Activated CD4-positive, alpha-beta memory T cell treated with anti-CD3 and anti-CD28 coated beads, Interleukin-2, amount 10 ng/mL, durations not matched to agents 7 days and 5 days (primary cell): Measurements from ENCODE around the gene WAPL. TPM values are rescaled to one million over a fixed set of nuclear protein-coding genes. Genes with fewer than 3 reads are reported as not detected.
"Not testable (repeated sequence)": the region's sequence is repeated elsewhere in the genome, so short reads cannot be mapped to it uniquely, and the experiment has no call there.

Experiments used
- CTCF ChIA-PET: fragments of 350-600 bp; sonication (Branson Sonifier 250); formaldehyde crosslinking; loops from one replicate; lab custom pipeline; 2021; ENCODE audit warnings: antibody characterized with exemption, inconsistent platforms; lab: Charles Lee
- POLR2A ChIA-PET: fragments of 350-600 bp; sonication (Branson Sonifier 250); formaldehyde crosslinking; loops from one replicate; lab custom pipeline; 2021; ENCODE audit warnings: antibody characterized with exemption; lab: Charles Lee
- DNase-seq: peaks from one replicate; pipeline ENCODE4 v3.0.0-alpha.2; 2020
- H3K27ac Mint-ChIP-seq: one replicate; pipeline ENCODE4 v1.8.0; 2021; ENCODE audit warnings: mild to moderate bottlenecking, mixed read lengths
- H3K27me3 Mint-ChIP-seq: one replicate; pipeline ENCODE4 v1.8.0; 2021; ENCODE audit warnings: mixed read lengths
- H3K36me3 Mint-ChIP-seq: one replicate; pipeline ENCODE4 v1.8.0; 2021; ENCODE audit warnings: low read depth, mixed read lengths
- H3K4me1 Mint-ChIP-seq: one replicate; pipeline ENCODE4 v1.8.0; 2021; ENCODE audit warnings: mixed read lengths
- H3K4me3 Mint-ChIP-seq: one replicate; pipeline ENCODE4 v1.8.0; 2021; ENCODE audit warnings: mild to moderate bottlenecking, mixed read lengths
- H3K9me3 Mint-ChIP-seq: one replicate; pipeline ENCODE4 v1.8.0; 2021; ENCODE audit warnings: mixed read lengths
- total RNA-seq, 2 experiments: library from RNA; stranded (reverse); gene quantifications; one replicate each; pipeline ENCODE4 v1.2.3, GENCODE V29; 2021

The WAPL gene
- total RNA-seq, 2 experiments from 2014 or later = 46.7 to 47.5 TPM

- H3K27me3 Mint-ChIP-seq, H3K9me3 Mint-ChIP-seq: not testable (repeated sequence)
These were observed 16.4 kb upstream of the WAPL start for GRCh38 chr10:86538040-86538439.

GRCh38 chr10:86536294-86536861, 14.8 kb upstream of the WAPL start:
- Mint-ChIP-seq H3K4me1 (peaks cover 21% of the 10 kb centered on the region), H3K36me3 (no peaks in the 10 kb centered on the region), H3K4me3 (peak overlapping the region; percentile 66), H3K27ac (peak overlapping the region; percentile 49), H3K9me3 (peaks cover 2% of the 10 kb centered on the region), H3K27me3 (no peaks in the 10 kb centered on the region)
- ChIA-PET CTCF (interaction anchor here (0.7 to 1.4 kb wide), 2 partner anchors 18 to 136 kb away, joined by 3 to 5 read pairs; no protein-coding TSS in a partner anchor), POLR2A (interaction anchor here (1.5 to 1.9 kb wide), 2 partner anchors 9 to 136 kb away, joined by 3 to 10 read pairs; no protein-coding TSS in a partner anchor)
- DNase-seq = peak; percentile 52

More at GRCh38 chr10:86538040-86538439, 16.4 kb upstream of the WAPL start:
- POLR2A ChIA-PET = interaction anchor here (0.9 kb wide), 1 partner anchor 16 kb away, joined by 3 read pairs; the partner anchor contains the start of gene WAPL
- DNase-seq, H3K36me3 Mint-ChIP-seq, H3K27ac Mint-ChIP-seq, CTCF ChIA-PET, H3K4me3 Mint-ChIP-seq: not testable (repeated sequence)
- peaks cover 21% of the 10 kb centered on the region for H3K4me1 Mint-ChIP-seq

DNA sequence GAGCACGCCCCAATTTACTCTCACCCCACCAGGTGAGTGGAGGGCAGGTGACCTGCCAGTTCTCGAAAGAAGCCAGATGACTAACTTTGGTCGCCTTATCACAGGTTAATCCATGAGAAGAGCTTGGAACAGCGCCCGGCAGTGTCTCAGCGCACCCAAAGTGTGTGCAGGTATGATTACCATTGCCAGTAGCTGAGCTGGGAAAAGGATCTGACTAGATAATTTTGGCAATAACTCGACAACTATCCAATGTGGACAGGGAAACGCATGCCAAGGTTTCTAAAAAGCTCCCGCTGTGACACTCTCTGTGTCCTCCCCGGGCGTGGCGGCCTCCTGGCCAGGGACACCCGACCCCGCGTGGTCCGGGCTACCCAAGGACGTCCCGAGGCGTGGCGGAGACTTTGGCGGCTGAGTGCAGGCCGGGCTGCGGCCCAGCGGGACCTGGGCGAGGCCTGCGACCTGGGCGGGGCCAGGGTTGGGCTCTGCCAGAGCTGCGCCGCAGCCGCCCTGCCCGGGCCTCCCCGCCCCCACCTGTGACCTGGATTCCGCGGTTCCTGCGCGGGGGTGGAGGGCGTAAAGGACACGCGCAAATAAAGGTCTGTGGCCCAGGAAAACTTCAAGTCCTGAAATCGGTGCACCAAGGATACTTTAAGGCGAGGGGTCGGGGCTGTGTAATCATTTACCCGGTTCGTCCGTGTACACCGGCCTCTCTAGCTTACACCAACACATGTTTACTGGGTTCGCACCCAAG, 13.7 kb upstream of the WAPL start:
- H3K27ac Mint-ChIP-seq = peak overlapping the region; percentile 52
- DNase-seq = peak; percentile 44
- peaks cover 21% of the 10 kb centered on the region for H3K4me1 Mint-ChIP-seq
- ChIA-PET CTCF (interaction anchor here (0.7 to 1.4 kb wide), 3 partner anchors 10 to 969 kb away, joined by 3 to 5 read pairs (median 3); partner anchors contain the start of gene MINPP1), POLR2A (interaction anchor here (1.0 to 1.9 kb wide), 4 partner anchors 8 to 134 kb away, joined by 3 to 10 read pairs (median 3); no protein-coding TSS in a partner anchor)
- no peaks in the 10 kb centered on the region for H3K27me3 Mint-ChIP-seq
- H3K36me3 Mint-ChIP-seq = no peaks in the 10 kb centered on the region
- H3K9me3 Mint-ChIP-seq = peaks cover 2% of the 10 kb centered on the region
- peak overlapping the region; percentile 66 for H3K4me3 Mint-ChIP-seq

DNA sequence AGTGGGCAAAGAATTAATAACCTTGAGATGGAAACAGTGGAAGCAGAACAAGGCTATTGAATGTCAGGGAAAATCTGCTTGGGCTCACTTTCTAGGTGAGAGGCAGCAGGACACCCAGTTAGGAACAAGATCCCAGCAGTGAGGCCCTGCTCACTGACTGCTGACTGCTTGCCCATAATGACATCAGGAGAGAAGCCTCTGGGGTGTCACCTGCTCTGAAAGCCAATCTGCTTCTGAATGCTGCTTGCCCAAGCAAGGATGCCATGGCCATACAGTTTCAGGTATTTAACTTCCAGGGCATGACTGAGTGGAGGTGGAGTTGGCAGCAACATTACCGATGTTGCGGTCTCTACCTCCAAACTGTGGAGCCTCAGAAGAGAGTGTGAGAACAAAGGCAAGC, 11.7 kb upstream of the WAPL start:
- Mint-ChIP-seq H3K9me3 (no peaks in the 10 kb centered on the region), H3K4me1 (peaks cover 13% of the 10 kb centered on the region), H3K4me3 (no peak overlapping the region), H3K36me3 (no peaks in the 10 kb centered on the region), H3K27me3 (no peaks in the 10 kb centered on the region), H3K27ac (no peak overlapping the region)
- ChIA-PET CTCF (no interaction called here), POLR2A (no interaction called here)
- DNase-seq = no peak

DNA sequence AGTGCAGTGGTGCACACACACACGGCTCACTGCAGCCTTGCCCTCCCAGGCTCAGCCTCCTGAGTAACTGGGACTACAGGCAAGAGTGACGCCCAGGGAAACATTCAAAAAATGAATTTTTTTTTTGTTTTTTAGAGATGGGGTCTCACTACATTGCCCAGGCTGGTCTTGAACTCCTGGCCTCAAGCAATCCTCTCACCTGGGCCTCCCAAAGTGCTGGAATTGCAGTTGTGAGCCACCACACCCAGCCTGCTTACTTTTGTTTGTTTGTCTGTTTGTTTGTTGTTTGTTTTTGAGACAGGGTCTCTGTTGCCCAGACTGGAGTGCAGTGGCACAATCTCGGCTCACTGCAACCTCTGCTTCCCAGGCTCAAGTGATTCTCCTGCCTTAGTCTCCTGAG, 7.1 kb upstream of the WAPL start:
- CTCF ChIA-PET = interaction anchor here (0.6 to 1.2 kb wide), 2 partner anchors 129 to 213 kb away, joined by 3 to 4 read pairs; no protein-coding TSS in a partner anchor
- POLR2A ChIA-PET, H3K27me3 Mint-ChIP-seq, H3K9me3 Mint-ChIP-seq, H3K36me3 Mint-ChIP-seq, H3K27ac Mint-ChIP-seq, H3K4me3 Mint-ChIP-seq, DNase-seq: not testable (repeated sequence)
- peaks cover 11% of the 10 kb centered on the region for H3K4me1 Mint-ChIP-seq

DNA sequence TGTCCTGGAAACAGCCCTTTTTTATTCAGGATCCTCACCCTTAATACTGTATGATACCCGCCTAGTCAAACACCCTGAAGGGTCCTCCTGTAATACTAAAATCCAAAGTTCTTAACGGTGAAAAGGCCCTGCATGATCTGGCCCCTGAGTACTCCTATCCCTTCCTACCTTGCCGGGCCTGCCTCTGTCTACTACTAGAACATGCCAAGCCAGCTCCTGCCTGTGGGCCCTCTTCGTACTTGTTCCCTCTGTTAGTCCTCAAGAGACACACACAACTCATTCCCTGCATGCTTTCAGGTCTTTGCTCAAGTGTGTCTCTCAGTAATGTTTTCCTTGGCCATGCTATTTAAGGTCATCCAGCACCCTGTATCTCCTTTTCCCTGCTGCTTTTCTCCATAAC, 5.0 kb upstream of the WAPL start:
- H3K4me1 Mint-ChIP-seq = peaks cover 27% of the 10 kb centered on the region
- DNase-seq = no peak
- POLR2A ChIA-PET = interaction anchor here (1.2 kb wide), 1 partner anchor 9 kb away, joined by 3 read pairs; no protein-coding TSS in a partner anchor

GRCh38 chr10:86525713-86526112, 4.1 kb upstream of the WAPL start:
- CTCF ChIA-PET = not testable (repeated sequence)

More for the DNA sequence above, 5.0 kb upstream of the WAPL start:
- peaks cover 3% of the 10 kb centered on the region for H3K36me3 Mint-ChIP-seq
- H3K4me3 Mint-ChIP-seq = no peak overlapping the region
- no peaks in the 10 kb centered on the region for H3K27me3 Mint-ChIP-seq
- H3K9me3 Mint-ChIP-seq = no peaks in the 10 kb centered on the region
- H3K27ac Mint-ChIP-seq = no peak overlapping the region
- CTCF ChIA-PET = no interaction called here

GRCh38 chr10:86524225-86524962, 2.8 kb upstream of the WAPL start:
- peaks cover 38% of the 10 kb centered on the region for H3K4me1 Mint-ChIP-seq
- no peaks in the 10 kb centered on the region for H3K27me3 Mint-ChIP-seq
- ChIA-PET CTCF (interaction anchor here (0.6 to 1.0 kb wide), 2 partner anchors 11 to 415 kb away, joined by 3 to 4 read pairs; no protein-coding TSS in a partner anchor), POLR2A (no interaction called here)
- no peak overlapping the region for H3K4me3 Mint-ChIP-seq
- H3K27ac Mint-ChIP-seq = no peak overlapping the region
- no peaks in the 10 kb centered on the region for H3K9me3 Mint-ChIP-seq
- peaks cover 10% of the 10 kb centered on the region for H3K36me3 Mint-ChIP-seq
- DNase-seq = no peak

More at GRCh38 chr10:86525713-86526112, 4.1 kb upstream of the WAPL start:
- H3K27ac Mint-ChIP-seq, H3K36me3 Mint-ChIP-seq, DNase-seq, H3K9me3 Mint-ChIP-seq, H3K27me3 Mint-ChIP-seq, H3K4me3 Mint-ChIP-seq: not testable (repeated sequence)
- POLR2A ChIA-PET = interaction anchor here (0.9 kb wide), 1 partner anchor 10 kb away, joined by 3 read pairs; no protein-coding TSS in a partner anchor
- H3K4me1 Mint-ChIP-seq = peaks cover 28% of the 10 kb centered on the region

DNA sequence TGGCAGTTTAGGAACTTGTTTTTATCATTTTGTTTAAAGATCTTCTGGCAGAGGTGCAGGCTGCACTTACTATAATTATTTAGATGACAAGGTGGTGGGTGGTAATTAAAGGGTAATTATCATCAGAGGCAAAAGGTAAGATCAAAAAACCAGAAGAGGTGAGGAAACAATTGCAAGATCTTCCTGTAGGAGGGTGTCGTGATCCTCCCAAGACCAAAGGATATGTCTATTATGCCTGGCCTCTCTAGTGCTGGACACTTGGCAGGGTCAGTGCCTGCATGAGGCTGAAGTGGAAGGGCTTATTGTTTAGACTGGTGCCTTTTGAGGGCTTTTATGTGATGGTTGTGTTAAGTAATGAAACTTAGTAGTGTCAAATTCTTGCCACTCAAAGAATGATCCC, 1.8 kb upstream of the WAPL start:
- Mint-ChIP-seq H3K4me1 (peaks cover 47% of the 10 kb centered on the region), H3K4me3 (peak overlapping the region; percentile 27), H3K27ac (no peak overlapping the region), H3K9me3 (no peaks in the 10 kb centered on the region), H3K36me3 (peaks cover 15% of the 10 kb centered on the region), H3K27me3 (no peaks in the 10 kb centered on the region)
- ChIA-PET CTCF (no interaction called here), POLR2A (interaction anchor here (2.9 kb wide), 1 partner anchor 110 kb away, joined by 8 read pairs; no protein-coding TSS in a partner anchor)
- DNase-seq = no peak

DNA sequence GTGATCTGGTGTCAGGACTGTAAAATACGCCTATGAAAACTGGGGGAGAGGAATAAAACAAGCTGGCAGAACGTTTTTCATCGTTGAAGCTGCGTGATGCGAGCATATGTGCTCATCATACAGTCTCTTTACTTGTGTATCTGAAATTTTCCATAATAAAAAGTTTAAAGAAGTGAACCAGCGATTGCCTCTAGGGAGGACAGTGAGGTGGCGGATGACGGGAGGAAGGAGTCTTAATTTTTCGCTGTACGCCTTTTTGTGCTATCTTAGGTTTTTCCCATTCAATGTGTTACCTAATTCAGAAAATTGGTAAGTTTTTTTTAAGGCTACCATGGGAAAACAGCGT, 891 bp upstream of the WAPL start:
- Mint-ChIP-seq H3K36me3 (peaks cover 22% of the 10 kb centered on the region), H3K4me1 (peaks cover 55% of the 10 kb centered on the region), H3K27me3 (no peaks in the 10 kb centered on the region), H3K4me3 (peak overlapping the region; percentile 89), H3K27ac (peak overlapping the region; percentile 88), H3K9me3 (no peaks in the 10 kb centered on the region)
- ChIA-PET CTCF (interaction anchor here (0.9 to 2.0 kb wide), 3 partner anchors 63 to 123 kb away, joined by 3 to 12 read pairs (median 6); no protein-coding TSS in a partner anchor), POLR2A (interaction anchor here (1.2 to 2.9 kb wide), 4 partner anchors 43 to 142 kb away, joined by 3 to 20 read pairs (median 7); no protein-coding TSS in a partner anchor)
- no peak for DNase-seq

GRCh38 chr10:86520871-86521677, 518 bp downstream of the WAPL start:
- no peaks in the 10 kb centered on the region for H3K9me3 Mint-ChIP-seq
- H3K36me3 Mint-ChIP-seq = peaks cover 35% of the 10 kb centered on the region

More at GRCh38 chr10:86520871-86521677, 518 bp downstream of the WAPL start:
- Mint-ChIP-seq H3K27me3 (no peaks in the 10 kb centered on the region), H3K27ac (peak overlapping the region; percentile 89), H3K4me1 (peaks cover 65% of the 10 kb centered on the region), H3K4me3 (peak overlapping the region; percentile 89)
- CTCF ChIA-PET = interaction anchor here (0.6 to 2.0 kb wide), 3 partner anchors 64 to 121 kb away, joined by 3 to 12 read pairs (median 6); no protein-coding TSS in a partner anchor
- DNase-seq = peak; percentile 61
- POLR2A ChIA-PET = interaction anchor here (0.7 to 2.9 kb wide), 10 partner anchors 9 to 450 kb away, joined by 3 to 20 read pairs (median 4); no protein-coding TSS in a partner anchor
